T-helper 2 cell (primary cell): Measurements from ENCODE around the gene GPBP1L1.
A peak's percentile ranks its signal among the peaks of the same experiment; 100 is the strongest.
"Not testable (repeated sequence)": the region's sequence is repeated elsewhere in the genome, so short reads cannot be mapped to it uniquely, and the experiment has no call there.

Experiments used
- DNase-seq, 5 experiments: peaks; one replicate each; pipeline versions ENCODE4 v3.0.0 to v3.0.0-alpha.2; 2012 to 2022
- total RNA-seq, 2 donors: gene quantifications; one replicate each; lab custom pipeline; 2026; lab: John Stamatoyannopoulos, UW

Gene GPBP1L1, protein sequence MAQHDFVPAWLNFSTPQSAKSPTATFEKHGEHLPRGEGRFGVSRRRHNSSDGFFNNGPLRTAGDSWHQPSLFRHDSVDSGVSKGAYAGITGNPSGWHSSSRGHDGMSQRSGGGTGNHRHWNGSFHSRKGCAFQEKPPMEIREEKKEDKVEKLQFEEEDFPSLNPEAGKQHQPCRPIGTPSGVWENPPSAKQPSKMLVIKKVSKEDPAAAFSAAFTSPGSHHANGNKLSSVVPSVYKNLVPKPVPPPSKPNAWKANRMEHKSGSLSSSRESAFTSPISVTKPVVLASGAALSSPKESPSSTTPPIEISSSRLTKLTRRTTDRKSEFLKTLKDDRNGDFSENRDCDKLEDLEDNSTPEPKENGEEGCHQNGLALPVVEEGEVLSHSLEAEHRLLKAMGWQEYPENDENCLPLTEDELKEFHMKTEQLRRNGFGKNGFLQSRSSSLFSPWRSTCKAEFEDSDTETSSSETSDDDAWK
- total RNA-seq = 119 to 161 reads per million in 2 donors

DNA sequence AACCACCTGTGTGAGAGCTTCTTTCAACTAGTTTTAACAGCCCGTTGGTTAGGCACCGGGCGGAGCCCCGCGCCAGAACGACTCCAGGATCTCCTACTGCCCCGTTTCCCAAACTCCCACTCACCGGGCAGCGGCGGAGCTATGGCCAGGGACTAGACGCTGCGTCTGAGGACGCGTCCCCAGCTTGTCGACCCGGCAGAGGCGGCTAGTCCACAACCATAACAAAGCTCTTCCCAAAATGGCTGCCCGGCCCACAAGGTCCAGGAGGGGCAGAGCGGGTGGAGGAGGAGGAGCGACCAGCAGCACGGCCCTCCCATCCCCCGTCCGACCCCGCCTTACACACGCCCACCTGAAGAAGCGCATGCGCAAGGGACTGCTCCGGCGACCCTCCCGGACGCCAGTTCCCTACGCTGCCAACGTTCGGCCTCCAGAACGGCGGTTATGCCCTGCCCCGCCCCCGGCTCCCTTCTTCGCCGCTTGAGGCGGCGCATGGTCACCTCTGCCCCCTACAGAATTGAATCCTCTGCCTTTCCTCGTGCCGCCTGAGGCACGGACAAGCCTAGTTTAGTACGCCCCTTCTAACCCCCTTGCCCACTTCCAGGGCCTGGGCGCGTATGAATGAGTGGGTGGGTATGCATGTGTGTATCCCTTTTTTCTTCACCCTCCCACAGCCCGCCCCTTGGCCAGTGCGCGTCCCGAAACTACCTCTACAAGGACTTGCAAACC is at the start of gene GPBP1L1:
Gene GPBP1L1 (minus strand): TSS at position 246 of the 726 bp plus-strand sequence. CDS start 27,446 bp downstream, outside the sequence.
- peak; percentile 93 to 97 (median 96) for DNase-seq

DNA sequence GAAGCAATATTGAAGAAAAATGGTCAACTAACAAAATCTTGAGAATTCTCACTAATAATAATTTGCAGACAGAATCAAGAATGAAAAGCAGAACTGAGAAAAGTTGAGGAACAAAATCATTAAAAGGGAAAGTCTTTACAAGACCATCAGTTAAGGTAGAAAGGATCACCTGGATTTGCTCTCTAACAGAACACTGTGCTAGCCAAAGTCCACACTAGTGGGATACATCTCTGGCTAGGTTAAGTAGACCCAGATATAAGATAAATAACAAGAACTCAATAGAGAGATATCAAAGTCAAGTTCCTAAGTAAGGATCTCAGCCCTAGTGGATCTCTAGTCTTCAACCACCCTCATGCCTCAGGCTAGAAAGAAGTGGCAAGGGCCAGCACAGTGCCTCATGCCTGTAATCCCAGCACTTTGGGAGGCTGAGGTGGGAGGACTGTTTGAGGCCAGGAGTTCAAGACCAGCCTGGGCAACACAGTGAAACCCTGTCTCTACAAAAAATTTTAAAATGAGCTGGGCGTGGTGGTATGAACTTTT is 44.5 kb upstream of the GPBP1L1 start:
- DNase-seq = no peak

DNA sequence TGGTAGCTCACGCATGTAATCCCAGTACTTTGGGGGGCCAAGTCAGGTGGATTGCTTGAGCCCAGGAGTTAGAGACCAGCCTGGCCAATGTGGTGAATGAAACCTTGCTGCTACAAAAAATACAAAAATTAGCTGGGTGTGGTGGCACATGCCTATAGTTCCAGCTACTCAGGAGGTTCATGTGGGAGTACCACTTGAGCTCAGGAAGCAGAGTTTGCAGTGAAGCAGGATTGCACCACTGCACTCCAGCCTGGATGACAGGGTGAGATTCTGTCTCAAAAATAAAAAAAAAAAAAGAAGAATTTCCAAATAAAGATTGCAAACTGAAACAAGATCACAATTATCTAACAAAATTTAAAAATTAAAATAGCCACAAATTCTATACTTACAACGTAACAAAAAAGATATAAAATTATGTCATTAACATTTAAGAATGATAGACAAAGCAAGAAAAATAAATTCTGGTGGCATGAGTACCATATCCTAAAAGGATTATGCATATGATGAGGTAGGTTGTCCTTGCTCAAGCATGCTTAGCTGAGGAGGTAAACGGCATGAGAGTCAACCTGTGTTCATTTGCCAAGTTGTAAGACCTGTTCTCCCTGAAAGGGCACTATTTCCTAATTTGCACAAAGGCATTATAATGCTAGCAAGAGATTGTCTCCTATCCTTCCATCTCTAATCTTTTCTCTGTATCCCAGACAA is 43.9 kb upstream of the GPBP1L1 start:
- DNase-seq = no peak

DNA sequence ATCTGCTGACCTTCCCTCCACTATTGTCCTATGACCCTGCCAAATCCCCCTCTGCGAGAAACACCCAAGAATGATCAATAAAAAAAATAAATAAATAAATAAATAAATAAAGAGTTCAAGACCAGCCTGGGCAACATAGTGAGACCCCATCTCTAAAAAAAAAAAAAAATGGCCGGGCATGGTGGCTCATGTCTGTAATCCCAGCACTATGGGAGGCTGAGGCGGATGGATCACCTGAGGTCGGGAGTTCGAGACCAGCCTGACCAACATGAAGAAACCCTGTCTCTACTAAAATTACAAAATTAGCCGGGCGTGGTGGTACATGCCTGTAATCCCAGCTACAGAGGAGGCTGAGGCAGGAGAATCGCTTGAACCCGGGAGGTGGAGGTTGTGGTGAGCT is 39.7 kb upstream of the GPBP1L1 start:
- DNase-seq = not testable (repeated sequence)

DNA sequence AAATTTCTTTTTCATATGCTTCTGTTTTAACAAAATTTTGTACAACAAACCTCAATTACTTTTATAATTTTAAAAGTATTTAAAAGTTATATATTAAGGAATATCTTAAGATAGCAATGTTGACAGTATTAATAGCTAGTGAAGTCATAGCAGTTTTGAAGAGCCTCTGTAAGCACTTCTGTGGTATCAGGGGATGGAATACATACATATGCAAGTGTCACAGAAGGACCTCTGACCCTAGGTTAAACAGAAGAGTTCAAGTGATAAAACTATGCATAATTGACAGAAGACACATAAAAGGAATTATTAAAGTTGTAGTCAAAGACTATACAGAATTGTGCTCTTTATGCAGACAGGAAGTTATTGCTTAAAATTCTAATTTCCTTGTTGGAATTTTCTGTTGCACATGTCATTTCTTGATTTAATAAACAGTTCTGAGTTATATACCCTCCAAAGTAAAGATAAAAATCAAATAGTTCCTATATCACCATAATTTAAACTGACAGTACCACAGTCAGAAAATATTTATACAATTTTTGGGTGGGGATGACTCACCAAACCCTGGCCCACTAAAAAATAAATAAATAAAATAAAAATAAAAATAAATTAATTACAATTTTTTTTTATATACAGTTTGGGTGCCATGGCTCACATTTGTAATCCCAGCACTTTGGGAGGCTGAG is 37.1 kb upstream of the GPBP1L1 start:
- DNase-seq = no peak

DNA sequence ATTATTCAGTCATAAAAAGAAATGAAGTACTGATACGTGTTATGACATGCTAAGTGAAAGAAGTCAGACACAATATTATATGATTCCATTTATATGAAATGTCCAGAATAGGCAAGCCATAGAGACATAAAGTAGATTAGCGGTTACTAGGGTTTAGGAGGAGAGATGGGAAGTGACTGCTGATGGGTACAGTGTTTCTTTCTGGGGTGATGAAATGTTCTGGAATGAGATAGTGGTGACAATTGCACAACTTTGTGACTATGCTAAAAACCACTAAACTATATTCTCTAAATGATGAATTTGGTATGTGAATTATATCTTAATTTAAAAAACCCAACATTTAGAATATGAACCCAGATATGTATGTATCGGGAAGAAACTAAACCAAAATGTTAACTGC is 36.5 kb upstream of the GPBP1L1 start:
- DNase-seq = no peak

DNA sequence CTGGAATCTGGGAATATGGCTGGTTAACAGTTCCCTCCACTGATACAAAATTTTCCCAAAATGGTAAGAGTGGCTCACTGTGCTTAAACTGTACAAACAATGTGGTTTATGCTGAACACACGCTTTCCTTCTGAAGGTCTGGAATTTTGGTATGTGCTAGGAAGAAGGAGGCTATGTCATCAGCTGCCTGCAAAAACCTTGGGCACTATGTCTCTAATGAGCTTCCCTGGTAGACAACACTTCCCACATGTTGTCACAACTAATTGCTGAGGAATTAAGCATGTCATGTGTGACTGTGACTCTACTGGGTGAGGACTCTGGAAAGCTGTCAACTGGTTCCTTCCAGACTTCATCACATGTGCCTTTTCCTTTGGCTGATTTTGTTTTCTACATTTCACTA is 34.9 kb upstream of the GPBP1L1 start:
- DNase-seq = no peak

DNA sequence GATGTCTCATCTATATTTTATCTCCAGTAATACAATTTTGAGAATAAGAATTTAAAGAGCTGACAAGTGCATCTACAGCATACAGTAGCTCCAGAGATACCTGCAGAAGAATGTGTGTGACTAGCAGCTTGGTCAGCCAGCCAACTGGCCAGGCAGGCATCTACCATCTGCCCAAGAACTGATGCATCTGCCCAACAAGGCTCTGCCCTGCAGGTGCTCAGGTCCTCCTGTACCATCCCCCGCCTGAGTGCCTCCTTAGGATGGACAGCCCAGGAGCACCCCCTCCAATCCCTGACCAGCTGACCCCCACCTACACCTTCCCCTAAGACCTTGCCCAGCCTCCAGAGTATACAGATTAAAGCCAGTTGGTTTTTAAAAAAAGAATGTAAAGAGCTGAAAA is 32.0 kb upstream of the GPBP1L1 start:
- no peak for DNase-seq

DNA sequence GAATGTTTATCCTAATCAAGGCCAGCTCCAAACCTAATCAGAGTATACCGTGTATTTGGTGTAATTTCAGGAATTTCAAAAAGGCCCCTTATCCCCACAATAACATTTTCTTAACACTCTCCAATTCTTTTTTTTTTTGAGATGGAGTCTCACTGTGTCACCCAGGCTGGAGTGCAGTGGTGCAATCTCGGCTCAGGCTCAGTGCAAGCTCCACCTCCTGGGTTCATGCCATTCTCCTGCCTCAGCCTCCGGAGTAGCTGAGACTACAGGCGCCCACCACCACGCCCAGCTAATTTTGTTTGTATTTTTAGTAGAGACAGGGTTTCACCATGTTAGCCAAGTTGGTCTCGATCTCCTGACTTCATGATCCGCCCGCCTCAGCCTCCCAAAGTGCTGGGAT is 31.1 kb upstream of the GPBP1L1 start:
- DNase-seq = not testable (repeated sequence)

DNA sequence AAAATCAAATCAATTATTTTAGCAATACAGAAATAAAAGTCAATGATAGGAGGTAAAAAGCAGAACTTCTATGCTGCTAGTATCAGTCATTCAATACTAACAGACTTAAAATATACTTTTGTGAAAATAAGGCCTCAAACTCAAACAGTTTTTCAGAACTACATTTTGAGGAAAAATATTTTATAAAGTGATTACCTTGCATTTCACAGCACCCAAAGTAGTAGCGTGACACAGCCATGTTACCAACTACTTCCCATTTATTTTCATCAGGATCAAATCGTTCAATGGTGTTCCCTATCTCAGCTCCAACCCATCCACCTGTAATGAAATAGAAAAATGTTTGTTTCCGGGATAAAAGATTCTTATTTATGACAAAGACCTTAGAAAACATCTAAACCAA is 30.4 kb upstream of the GPBP1L1 start:
- no peak for DNase-seq

DNA sequence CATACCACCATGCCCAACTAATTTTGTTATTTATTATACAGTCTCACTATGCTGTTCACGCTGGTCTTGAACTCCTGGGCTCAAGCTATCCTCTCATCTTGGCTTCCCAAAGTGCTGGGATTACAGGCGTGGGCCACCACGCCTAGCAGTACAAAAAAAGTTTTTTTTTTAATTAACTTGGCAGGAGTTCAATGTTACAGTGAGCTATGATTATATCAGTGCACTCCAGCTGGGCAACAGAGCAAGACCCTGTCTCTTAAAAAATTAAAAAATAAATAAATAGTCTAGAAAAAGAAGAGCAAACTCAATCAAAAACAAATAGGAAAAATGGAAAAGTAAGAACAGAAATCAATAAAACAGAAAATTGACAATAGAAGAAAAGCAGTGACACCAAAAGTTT is 27.4 kb upstream of the GPBP1L1 start:
- DNase-seq = no peak

DNA sequence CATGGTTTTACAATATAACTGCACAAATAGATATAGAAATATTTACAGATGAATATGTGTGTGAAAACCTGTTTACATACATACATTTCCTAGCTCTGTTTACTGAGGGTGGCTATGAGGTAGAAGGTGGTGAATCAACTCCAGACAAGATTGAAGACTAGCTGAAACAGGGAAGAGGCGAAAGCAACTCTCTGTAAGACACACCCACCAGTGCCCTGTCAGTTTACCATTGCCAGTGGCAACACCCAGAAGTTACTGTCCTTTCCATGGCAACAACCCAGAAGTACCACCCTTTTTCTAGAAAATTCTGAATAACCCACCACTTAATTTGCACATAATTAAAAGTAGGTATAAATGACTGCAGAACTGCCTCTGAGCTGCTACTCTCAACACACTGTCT is 18.3 kb upstream of the GPBP1L1 start:
- no peak for DNase-seq

DNA sequence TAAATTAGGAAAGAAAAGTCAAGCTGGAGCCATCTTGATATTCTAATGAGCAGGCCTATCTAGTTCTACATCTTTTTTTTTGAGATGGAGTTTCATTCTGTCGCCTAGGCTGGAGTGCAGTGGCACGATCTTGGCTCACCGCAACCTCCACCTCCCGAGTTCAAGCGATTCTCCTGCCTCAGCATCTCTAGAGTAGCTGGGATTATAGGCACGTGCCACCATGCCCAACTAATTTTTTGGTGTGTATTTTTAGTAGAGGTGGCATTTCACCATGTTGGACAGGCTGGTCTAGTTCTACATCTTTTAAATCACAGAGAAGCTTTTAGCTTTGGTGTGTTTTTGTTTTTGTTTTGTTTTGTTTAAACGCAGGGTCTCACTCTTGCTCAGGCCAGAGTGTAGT is 8.5 kb upstream of the GPBP1L1 start:
- DNase-seq = no peak

DNA sequence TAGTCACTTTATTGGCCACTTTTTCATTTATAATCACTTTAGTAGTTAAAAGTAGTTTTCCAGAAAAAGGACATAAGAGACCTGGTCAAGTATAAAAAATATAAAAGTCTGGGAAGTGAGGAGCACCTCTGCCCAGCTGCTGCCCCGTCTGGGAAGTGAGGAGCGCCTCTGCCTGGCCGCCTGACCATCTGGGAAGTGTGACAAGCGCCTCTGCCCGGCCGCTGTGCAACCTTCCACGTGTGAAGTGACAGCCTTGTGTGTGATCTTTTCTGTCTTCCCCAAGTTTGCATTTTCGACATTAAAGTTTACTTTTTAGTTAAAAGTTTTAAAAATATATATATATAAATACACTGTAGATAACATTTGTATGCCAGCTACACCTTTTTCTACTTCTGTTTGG is 7.5 kb upstream of the GPBP1L1 start:
- not testable (repeated sequence) for DNase-seq

DNA sequence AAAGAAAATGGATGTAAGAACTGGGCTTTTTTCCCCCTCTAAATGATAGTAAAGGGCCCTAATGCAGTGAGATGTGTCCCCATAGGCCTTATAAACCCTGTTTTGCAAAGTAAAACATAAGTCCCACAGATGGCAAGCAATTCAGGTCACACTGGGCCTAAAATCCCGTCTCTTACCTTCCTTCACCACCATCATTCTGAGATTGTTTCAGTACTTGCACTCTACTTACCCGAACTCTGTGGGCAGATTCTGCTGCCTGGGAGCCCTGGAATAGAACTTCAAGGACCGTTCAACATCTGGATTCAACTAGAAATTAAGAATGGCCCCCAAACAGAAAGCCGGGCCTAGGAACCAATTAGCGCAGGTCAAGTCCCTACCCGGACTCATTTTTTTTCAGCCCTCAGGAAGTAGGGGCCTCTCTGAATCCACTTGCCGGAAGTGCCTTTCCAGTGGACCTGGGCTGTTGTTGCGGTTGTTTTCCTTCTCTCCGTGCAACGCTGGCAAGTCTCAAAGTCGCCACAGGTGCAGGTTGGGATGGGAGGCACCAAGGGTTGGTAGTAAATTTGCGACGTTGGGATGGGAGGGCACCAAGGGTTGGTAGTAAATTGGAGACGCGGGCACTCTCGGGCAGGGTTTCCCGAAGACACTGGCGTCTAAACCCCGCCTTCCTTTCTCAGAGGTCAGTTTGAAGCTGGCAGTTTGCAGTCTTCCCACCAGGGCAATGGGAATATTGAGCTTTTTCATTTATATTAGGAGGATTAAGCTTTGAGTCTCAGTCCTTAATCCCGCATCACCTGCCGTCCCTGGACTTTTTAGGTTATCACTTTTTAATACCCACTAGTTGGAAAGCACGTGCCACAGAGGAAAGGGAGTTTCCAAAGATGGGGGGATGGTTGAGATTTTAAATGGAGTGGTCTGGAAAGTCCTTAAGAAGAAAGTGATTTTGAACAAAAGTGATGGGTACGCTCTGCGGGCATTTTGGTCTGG is 1.7 kb upstream of the GPBP1L1 start, which contains the start of gene TMEM69:
Gene TMEM69 (plus strand): TSS at position 428 of the 987 bp plus-strand sequence. CDS start 2,888 bp downstream, outside the sequence.
- DNase-seq = peak; percentile 17 to 93 (median 60)

DNA sequence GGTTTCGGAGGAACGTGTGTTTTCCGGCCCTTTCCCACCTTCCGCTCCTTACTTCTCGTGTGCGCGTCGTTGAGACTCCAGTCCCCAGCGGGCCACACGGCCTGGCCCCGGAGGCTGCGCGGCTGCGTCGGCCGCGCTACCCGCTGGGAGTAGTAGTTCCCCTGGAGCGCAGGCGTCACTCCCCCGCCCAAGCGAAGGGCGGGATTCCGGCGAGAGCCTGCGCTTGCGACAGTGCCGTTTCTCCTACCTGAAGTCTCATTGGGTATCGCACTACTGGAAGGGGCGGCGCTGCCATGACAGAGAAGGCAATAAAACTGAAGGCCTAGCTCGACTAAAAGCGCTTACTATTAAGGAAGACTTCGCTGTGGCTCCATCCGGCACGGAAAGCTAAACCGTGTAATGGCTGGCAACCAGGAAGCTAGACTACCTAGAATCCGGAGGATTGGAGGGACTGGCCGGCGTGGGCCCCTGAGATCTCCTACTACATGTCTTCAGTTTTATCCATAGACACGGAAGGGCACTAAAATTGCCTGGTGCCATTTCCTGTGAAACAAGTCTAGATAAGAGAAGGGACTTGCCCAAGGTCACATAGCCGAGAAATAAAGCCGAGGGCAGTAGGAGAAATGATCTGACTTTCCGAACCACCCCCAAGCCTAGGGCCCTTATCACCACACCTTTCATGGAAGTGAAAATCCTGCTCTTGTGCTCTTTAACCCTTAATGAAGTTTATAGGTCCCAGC is 851 bp upstream of the GPBP1L1 start:
- peak; percentile 86 to 100 (median 96) for DNase-seq

DNA sequence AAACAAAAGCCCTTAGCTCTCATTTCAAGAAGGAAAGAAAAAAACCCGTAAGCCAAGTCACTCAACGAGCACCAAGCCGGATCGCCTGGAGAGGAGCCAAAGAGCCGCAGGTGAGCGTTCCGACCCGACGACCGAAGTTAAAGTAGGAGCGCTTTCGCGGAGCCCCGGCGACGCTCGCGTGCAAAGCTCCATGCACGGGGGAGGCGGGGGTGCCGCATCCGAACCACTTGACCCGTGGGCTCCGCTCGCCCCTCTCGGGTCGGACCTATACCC is 382 bp downstream of the GPBP1L1 start:
- peak in 4 of 5 experiments; percentile 33 to 65 (median 54) for DNase-seq

DNA sequence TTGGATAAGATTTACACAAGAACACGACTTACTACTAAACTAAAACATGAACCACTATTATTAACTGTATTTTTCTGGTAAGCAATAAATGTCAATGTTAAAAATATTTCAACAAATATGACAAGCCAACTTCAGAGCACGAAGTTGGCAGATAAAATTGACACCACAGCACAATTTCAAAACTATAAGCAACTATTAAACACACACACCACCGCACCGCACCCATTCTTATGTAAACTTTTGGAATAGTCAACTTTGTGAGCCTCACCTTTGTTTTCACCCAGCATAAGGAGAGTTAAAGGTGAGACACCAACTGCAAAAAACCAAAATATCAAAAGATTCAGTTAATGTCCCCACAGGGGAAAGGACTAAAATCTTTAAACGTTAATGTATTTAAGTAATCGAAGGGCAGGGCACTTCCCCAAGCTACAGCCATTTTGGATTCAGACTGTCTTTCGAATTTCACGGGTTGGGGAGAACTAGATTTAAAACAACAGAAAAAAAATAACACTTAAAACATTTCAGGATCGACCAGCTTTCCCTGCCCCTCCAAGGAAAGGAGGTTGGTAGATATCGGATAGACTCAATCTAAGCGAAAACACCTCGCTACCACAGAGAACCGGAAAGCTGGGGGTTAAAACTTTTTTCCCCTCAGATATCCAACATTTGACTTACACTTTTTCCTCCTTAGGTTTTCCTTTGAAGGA is 872 bp downstream of the GPBP1L1 start:
- peak in 2 of 5 experiments; percentile 11 to 40 for DNase-seq

DNA sequence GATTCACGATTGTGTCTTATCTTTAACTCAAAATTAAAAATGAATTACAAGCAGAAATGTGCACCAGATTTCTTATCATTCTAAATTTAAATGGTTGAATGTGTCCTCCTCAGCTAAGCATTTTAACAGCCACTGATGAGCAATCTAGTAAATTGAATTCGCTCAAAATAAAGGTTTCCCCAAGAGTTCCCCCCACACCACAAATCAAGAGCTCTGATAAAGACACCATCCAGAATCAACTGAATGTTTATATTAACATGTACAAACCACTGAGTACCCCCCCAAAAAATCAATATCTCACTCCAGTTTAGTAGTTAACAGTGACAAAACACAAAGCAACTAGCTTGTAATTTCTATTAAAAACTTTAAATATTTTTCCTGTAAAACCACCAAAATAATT is 1.9 kb downstream of the GPBP1L1 start:
- peak in 1 of 5 experiments; percentile 10 for DNase-seq

DNA sequence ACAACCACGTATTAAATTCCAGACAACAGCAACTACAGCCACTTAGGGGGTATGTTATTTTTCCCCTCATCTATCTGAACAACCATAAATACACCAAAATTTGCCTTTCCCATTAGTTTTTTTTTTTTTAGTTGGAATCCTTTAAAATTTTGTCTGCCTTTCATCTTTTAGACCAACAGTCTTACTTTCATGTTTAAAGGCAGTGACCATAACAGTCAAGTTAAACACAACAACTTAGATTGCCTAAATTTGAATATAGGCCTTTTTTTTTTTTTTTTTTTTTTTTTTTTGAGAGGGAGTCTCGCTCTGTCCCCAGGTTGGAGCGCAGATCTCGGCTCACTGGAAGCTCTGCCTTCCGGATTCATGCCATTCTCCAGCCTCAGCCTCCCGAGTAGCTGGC is 3.4 kb downstream of the GPBP1L1 start:
- no peak for DNase-seq
